ENCODE data around the gene IGF2BP2.

DNA sequence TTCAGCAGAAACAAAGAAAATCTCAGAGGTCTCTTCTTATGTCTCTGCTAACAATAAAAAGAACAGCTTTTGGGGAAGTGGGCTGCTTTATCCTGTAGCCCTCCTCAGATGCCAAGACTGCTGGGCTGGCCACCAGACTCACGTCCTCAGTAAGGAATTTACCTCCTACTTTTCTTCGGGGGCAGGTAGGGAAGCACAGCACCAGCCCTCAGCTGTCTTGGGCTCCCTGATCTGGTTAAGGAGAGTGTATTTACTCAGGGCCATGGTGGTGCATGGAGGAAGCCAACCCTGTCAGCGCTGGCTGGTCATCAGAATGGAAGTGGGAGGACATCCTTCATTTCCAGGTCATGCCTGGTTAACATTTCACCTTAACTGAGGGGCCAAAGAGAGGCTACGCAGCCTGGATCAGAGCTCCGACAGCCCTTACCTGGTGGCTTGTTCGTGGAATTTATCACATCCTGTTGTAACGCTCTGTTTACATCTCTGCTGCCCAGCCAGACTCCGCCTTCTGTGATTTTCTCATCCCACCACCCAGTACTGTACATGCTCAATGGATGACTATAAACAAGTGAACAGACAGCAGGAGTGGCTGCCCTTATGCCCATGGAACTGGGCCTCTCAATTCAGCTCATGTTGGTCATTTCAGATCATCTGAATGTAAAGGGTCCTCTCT is 108.3 kb downstream of the IGF2BP2 start:
- TF ChIP-seq, protein P1, sequence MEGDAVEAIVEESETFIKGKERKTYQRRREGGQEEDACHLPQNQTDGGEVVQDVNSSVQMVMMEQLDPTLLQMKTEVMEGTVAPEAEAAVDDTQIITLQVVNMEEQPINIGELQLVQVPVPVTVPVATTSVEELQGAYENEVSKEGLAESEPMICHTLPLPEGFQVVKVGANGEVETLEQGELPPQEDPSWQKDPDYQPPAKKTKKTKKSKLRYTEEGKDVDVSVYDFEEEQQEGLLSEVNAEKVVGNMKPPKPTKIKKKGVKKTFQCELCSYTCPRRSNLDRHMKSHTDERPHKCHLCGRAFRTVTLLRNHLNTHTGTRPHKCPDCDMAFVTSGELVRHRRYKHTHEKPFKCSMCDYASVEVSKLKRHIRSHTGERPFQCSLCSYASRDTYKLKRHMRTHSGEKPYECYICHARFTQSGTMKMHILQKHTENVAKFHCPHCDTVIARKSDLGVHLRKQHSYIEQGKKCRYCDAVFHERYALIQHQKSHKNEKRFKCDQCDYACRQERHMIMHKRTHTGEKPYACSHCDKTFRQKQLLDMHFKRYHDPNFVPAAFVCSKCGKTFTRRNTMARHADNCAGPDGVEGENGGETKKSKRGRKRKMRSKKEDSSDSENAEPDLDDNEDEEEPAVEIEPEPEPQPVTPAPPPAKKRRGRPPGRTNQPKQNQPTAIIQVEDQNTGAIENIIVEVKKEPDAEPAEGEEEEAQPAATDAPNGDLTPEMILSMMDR (IDR thresholded peaks at IDR 0.05), result no peak
- TF ChIP-seq POLR2AphosphoS5 (IDR thresholded peaks at IDR 0.05; ENCODE audit: low read depth, low read length), result no peak
